Uterus (tissue), 4 donors: ENCODE results near the gene GPR146. TPM values are rescaled to one million over a fixed set of nuclear protein-coding genes. Genes with fewer than 3 reads are reported as not detected.

Experiments
- DNase-seq, 2 donors: peaks; one replicate each; pipeline ENCODE4 v3.0.0-alpha.2; 2019 to 2020
- H3K27ac ChIP-seq, 2 donors: fragments of 200-600 bp; sonication (generic); 1 replicate in 1 of 2; 2 replicates in 1 of 2; pipeline ENCODE4 v1.5.1; 2016 to 2018
- H3K27me3 ChIP-seq, 2 donors: fragments of 200-600 bp; sonication (generic); one replicate each; pipeline ENCODE4 v1.5.1; 2018 to 2019; ENCODE audit warnings: control low read depth in 1 of 2
- H3K36me3 ChIP-seq, 2 donors: fragments of 200-600 bp; sonication (generic); one replicate each; pipeline ENCODE4 v1.5.1; 2019; ENCODE audit warnings: control low read depth in 1 of 2
- H3K4me1 ChIP-seq, 2 donors: fragments of 200-600 bp; sonication (generic); one replicate each; pipeline ENCODE4 v1.5.1; 2018 to 2019; ENCODE audit warnings: control low read depth in 1 of 2
- H3K4me3 ChIP-seq, 2 donors: fragments of 200-600 bp; sonication (generic); 1 replicate in 1 of 2; 2 replicates in 1 of 2; pipeline ENCODE4 v1.5.1; 2018 to 2019; ENCODE audit warnings: mild to moderate bottlenecking in 1 of 2
- H3K9me3 ChIP-seq, 2 donors: fragments of 200-600 bp; sonication (generic); one replicate each; pipeline ENCODE4 v1.5.1; 2019; ENCODE audit warnings: control low read depth in 1 of 2
- POLR2A ChIP-seq, 2 donors: fragments of 450-650 bp; IDR thresholded peaks; one replicate each; pipeline ENCODE4 v1.6.1; 2016; ENCODE audit warnings: antibody characterized with exemption in 2 of 2, mild to moderate bottlenecking in 1 of 2, moderate library complexity in 1 of 2
- intact Hi-C: fragments of 100-400 bp; cut with DNase I; formaldehyde crosslinking; loops from one replicate; pipeline ENCODE4 v1.15.1; 2023; ENCODE audit warnings: low total_unique reads
- total RNA-seq, 4 donors: library from RNA; depleted of rRNA in 3 of 4; stranded (reverse); fragments of >200 nt in 3 of 4; gene quantifications; one replicate each; pipeline versions ENCODE4 v1.1.0 to v1.2.4, GENCODE V29; 2014 to 2023
- TF ChIP-seq, protein P1 (sequence below), 4 experiments: fragments of 200-600 bp in 2 of 4; fragments of 450-650 bp in 2 of 4; sonication (generic) in 2 of 4; IDR thresholded peaks; one replicate each; pipeline ENCODE4 v1.5.1; 2016 to 2019; ENCODE audit warnings: antibody characterized with exemption in 4 of 4, mild to moderate bottlenecking in 2 of 4, moderate library complexity in 1 of 4
- donor health status: DM: yes; HTN: yes; CAD: no.

Gene GPR146
- total RNA-seq, 4 donors from 2014 or later, result 10.0 to 110 (median 32.9) TPM

DNA sequence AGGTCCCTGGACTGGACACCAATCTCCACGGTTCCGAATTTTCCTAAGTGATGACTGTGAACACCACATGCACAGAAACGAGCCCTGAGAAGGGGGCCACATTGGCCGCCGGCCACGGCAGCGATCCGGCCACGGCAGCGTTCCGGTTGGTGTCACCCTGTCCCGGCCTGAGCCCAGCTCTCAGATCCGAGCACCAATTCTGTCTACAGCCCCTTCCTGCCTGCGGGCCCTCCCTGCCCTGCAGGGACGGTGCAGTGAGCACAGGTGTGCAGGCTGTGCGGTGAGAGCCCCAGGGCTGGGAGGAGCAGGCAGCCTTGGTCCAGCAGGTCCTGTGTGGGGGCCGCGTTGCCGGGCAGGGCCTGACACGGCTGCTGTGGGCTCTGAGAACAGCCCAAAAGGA, 29.7 kb upstream of the GPR146 start:
- Histone ChIP-seq H3K27ac (no peak overlapping the region), H3K36me3 (no peaks in the 10 kb centered on the region), H3K9me3 (no peaks in the 10 kb centered on the region), H3K4me3 (no peak overlapping the region), H3K4me1 (no peaks in the 10 kb centered on the region), H3K27me3 (no peaks in the 10 kb centered on the region)
- no peak for TF ChIP-seq POLR2A (IDR thresholded peaks at IDR 0.05)
- TF ChIP-seq, protein P1, sequence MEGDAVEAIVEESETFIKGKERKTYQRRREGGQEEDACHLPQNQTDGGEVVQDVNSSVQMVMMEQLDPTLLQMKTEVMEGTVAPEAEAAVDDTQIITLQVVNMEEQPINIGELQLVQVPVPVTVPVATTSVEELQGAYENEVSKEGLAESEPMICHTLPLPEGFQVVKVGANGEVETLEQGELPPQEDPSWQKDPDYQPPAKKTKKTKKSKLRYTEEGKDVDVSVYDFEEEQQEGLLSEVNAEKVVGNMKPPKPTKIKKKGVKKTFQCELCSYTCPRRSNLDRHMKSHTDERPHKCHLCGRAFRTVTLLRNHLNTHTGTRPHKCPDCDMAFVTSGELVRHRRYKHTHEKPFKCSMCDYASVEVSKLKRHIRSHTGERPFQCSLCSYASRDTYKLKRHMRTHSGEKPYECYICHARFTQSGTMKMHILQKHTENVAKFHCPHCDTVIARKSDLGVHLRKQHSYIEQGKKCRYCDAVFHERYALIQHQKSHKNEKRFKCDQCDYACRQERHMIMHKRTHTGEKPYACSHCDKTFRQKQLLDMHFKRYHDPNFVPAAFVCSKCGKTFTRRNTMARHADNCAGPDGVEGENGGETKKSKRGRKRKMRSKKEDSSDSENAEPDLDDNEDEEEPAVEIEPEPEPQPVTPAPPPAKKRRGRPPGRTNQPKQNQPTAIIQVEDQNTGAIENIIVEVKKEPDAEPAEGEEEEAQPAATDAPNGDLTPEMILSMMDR (IDR thresholded peaks at IDR 0.05), result no peak
- no peak for DNase-seq
- intact Hi-C loops, result no loop called here

GRCh38 chr7:1015196-1016121, 28.9 kb upstream of the GPR146 start:
- intact Hi-C loops, result no loop called here
- H3K27me3 ChIP-seq, result no peaks in the 10 kb centered on the region
- no peaks in the 10 kb centered on the region for H3K4me1 ChIP-seq
- no peak overlapping the region for H3K4me3 ChIP-seq
- DNase-seq, result no peak
- H3K36me3 ChIP-seq, result no peaks in the 10 kb centered on the region
- TF ChIP-seq, protein P1 (IDR thresholded peaks at IDR 0.05), result no peak
- TF ChIP-seq POLR2A (IDR thresholded peaks at IDR 0.05), result no peak
- no peak overlapping the region for H3K27ac ChIP-seq
- H3K9me3 ChIP-seq, result no peaks in the 10 kb centered on the region

DNA sequence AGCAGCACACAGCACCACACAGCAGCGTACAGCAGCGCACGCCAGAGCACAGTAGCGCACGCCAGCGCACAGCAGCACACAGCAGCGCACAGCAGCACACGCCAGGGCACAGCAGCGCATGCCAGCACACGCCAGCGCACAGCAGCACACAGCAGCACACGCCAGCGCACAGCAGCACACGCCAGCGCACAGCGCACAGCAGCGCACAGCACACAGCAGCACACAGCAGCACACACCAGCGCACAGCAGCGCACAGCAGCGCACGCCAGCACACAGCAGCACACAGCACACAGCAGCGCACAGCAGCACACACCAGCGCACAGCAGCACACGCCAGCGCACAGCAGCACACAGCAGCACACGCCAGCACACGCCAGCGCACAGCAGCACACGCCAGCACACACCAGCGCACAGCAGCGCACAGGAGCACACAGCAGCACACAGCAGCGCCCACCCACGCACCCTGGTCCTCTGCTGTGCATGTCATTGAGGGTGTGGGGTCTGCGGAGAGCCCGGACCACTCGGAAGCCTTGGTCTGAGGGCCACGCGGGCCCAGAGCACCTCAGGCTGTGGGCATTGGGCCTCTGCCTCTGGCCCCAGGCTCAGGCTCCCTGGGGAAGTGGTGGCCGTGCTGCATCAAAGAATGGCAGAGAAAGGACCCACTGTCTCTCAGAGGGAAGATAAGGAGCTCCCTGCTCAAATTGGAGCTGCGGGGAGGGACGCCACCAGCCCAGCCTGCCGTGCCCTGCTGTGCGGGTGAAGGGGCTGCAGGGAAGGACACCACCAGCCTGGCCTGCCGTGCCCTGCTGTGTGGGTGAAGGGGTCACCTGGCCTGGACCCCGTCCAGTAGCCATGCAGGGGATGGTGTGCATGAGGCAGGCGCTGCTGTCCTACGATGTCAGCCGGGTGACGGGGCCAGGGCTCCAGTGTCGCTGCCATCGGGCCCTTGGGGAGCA, 27.5 kb upstream of the GPR146 start:
- Histone ChIP-seq H3K4me3 (no peak overlapping the region), H3K9me3 (no peaks in the 10 kb centered on the region), H3K36me3 (no peaks in the 10 kb centered on the region), H3K27me3 (no peaks in the 10 kb centered on the region), H3K4me1 (no peaks in the 10 kb centered on the region), H3K27ac (no peak overlapping the region)
- intact Hi-C loops, result no loop called here
- no peak for DNase-seq
- TF ChIP-seq, protein P1 (IDR thresholded peaks at IDR 0.05), result no peak
- no peak for TF ChIP-seq POLR2A (IDR thresholded peaks at IDR 0.05)

GRCh38 chr7:1017586-1018333, 26.6 kb upstream of the GPR146 start:
- no peaks in the 10 kb centered on the region for H3K4me1 ChIP-seq
- no peaks in the 10 kb centered on the region for H3K27me3 ChIP-seq
- no peaks in the 10 kb centered on the region for H3K9me3 ChIP-seq
- H3K4me3 ChIP-seq, result no peak overlapping the region
- H3K27ac ChIP-seq, result no peak overlapping the region
- TF ChIP-seq POLR2A (IDR thresholded peaks at IDR 0.05), result no peak
- TF ChIP-seq, protein P1 (IDR thresholded peaks at IDR 0.05), result no peak
- no peak for DNase-seq
- H3K36me3 ChIP-seq, result no peaks in the 10 kb centered on the region
- intact Hi-C loops, result no loop called here
